HepG2 (cell line): Measurements from ENCODE around the gene CENPP. TPM values are rescaled to one million over a fixed set of nuclear protein-coding genes. Genes with fewer than 3 reads are reported as not detected.

Experiments used
- BHLHE40 ChIP-seq: IDR thresholded peaks from 2 replicates; pipeline ENCODE4 v1.6.1; 2011; ENCODE audit warnings: low read length, improper control_type of control experiment
- CSRNP1 ChIP-seq: sonication (generic); formaldehyde crosslinking; IDR thresholded peaks from 2 replicates; pipeline ENCODE4 v1.8.1; 2023; ENCODE audit warnings: mild to moderate bottlenecking, missing genetic modification reagents
- CTCF ChIP-seq: sonication (generic); formaldehyde crosslinking; IDR thresholded peaks from 2 replicates; pipeline ENCODE4 v1.5.0; 2020; ENCODE audit warnings: mild to moderate bottlenecking, missing genetic modification reagents, moderate library complexity
- DMAP1 ChIP-seq: IDR thresholded peaks from 2 replicates; pipeline ENCODE4 v1.6.1; 2016
- DNMT3B ChIP-seq: conservative IDR thresholded peaks from 2 replicates; pipeline ENCODE4 v1.6.1; 2016; ENCODE audit warnings: missing biosample characterization, control low read depth
- GATA4 ChIP-seq: sonication (generic); IDR thresholded peaks from 2 replicates; pipeline ENCODE4 v1.6.1; 2016; ENCODE audit warnings: antibody characterized with exemption, low read depth, borderline replicate concordance
- GPBP1L1 ChIP-seq: sonication (generic); formaldehyde crosslinking; IDR thresholded peaks from 2 replicates; pipeline ENCODE4 v1.5.0; 2020; ENCODE audit warnings: mild to moderate bottlenecking, missing genetic modification reagents
- HDAC6 ChIP-seq: fragments of 200-600 bp; sonication (generic); IDR thresholded peaks from 2 replicates; pipeline ENCODE4 v1.7.0; 2017; ENCODE audit warnings: mild to moderate bottlenecking, antibody characterized with exemption, low read length, low read depth
- HOXD1 ChIP-seq: sonication (generic); formaldehyde crosslinking; IDR thresholded peaks from 2 replicates; pipeline ENCODE4 v1.5.0; 2020; ENCODE audit warnings: missing genetic modification reagents
- MBD4 ChIP-seq: IDR thresholded peaks from 2 replicates; pipeline ENCODE4 v1.6.1; 2012; ENCODE audit warnings: low read length, inconsistent platforms, borderline replicate concordance
- NR3C1 ChIP-seq: sonication (generic); formaldehyde crosslinking; IDR thresholded peaks from 2 replicates; pipeline ENCODE4 v1.4.0; 2020; ENCODE audit warnings: missing genetic modification reagents
- RBM22 ChIP-seq: fragments of 200-400 bp; formaldehyde crosslinking; optimal IDR thresholded peaks from 2 replicates; pipeline ENCODE3; 2017; ENCODE audit warnings: mild to moderate bottlenecking, low read length, moderate library complexity
- RFX3 ChIP-seq: IDR thresholded peaks from 2 replicates; pipeline ENCODE4 v1.6.1; 2016; ENCODE audit warnings: missing biosample characterization, missing genetic modification reagents
- SMAD3 ChIP-seq: sonication (generic); formaldehyde crosslinking; IDR thresholded peaks from 2 replicates; pipeline ENCODE4 v1.4.0; 2020; ENCODE audit warnings: missing genetic modification reagents
- TARDBP ChIP-seq: sonication (generic); formaldehyde crosslinking; IDR thresholded peaks from 2 replicates; pipeline ENCODE4 v1.8.0; 2022; ENCODE audit warnings: mild to moderate bottlenecking, missing genetic modification reagents
- TFAP4 ChIP-seq: sonication (generic); IDR thresholded peaks from 2 replicates; pipeline ENCODE4 v1.6.1; 2016; ENCODE audit warnings: low read depth, borderline replicate concordance
- THRA ChIP-seq: sonication (generic); formaldehyde crosslinking; IDR thresholded peaks from 2 replicates; pipeline ENCODE4 v1.4.0; 2020; ENCODE audit warnings: missing genetic modification reagents, borderline replicate concordance
- ZMAT3 ChIP-seq: sonication (generic); formaldehyde crosslinking; conservative IDR thresholded peaks from 2 replicates; pipeline ENCODE4 v1.7.0; 2021; ENCODE audit warnings: missing genetic modification reagents
- ZNF224 ChIP-seq: sonication (generic); formaldehyde crosslinking; IDR thresholded peaks from 2 replicates; pipeline ENCODE4 v1.5.0; 2020; ENCODE audit warnings: mild to moderate bottlenecking, missing genetic modification reagents
- ZNF382 ChIP-seq: sonication (generic); formaldehyde crosslinking; IDR thresholded peaks from 2 replicates; pipeline ENCODE4 v1.5.0; 2020; ENCODE audit warnings: missing genetic modification reagents, mild to moderate bottlenecking, borderline replicate concordance
- ZNF607 ChIP-seq: sonication (generic); formaldehyde crosslinking; IDR thresholded peaks from 2 replicates; pipeline ENCODE4 v1.5.1; 2020; ENCODE audit warnings: missing genetic modification reagents, mild to moderate bottlenecking, borderline replicate concordance
- ZSCAN20 ChIP-seq: sonication (generic); formaldehyde crosslinking; IDR thresholded peaks from 2 replicates; pipeline ENCODE4 v1.4.0; 2020; ENCODE audit warnings: missing genetic modification reagents, mild to moderate bottlenecking, borderline replicate concordance
- ZSCAN9 ChIP-seq: IDR thresholded peaks from 2 replicates; pipeline ENCODE4 v1.6.1; 2016; ENCODE audit warnings: borderline replicate concordance
- polyA plus RNA-seq, 8 experiments: library from polyadenylated mRNA; depleted of rRNA in 3 of 8; stranded (reverse) in 7 of 8; unstranded in 1 of 8; fragments of >200 nt; fragmentation: Illumina TruSeq in 4 of 8; extraction: Trizol in 4 of 8; gene quantifications; 2 replicates each; pipeline versions ENCODE4 v1.2.1 to v1.2.3, GENCODE V29; 2011 to 2016; ENCODE audit warnings: low read depth in 4 of 8, missing spikeins in 1 of 8, mixed read lengths in 1 of 8; ENCODE audit not compliant: insufficient read depth in 1 of 8
- total RNA-seq, 5 experiments: library from RNA; depleted of rRNA; stranded (reverse); fragments of >200 nt; fragmentation: Illumina TruSeq; extraction: Trizol; gene quantifications; 2 replicates each; pipeline ENCODE4 v1.2.3, GENCODE V29; 2016; ENCODE audit warnings: low read depth in 1 of 5

CENPP gene
- total and polyA plus RNA-seq, 2 of the 13 experiments (the other 11 are each of a cell fraction or from before 2014, with no cell fraction given) = 2.0 to 11.4 TPM

GRCh38 chr9:92325269-92325990 is at the start of gene CENPP, which contains the start of gene NOL8 (continued):
- TF ChIP-seq TFAP4 (peak; percentile 75; the same call in 1 of the 2 replicates), MBD4 (no peak), HOXD1 (CRISPR knock-in tag) (peak; percentile 69; the same call in 1 of the 2 replicates), HDAC6 (no peak), CTCF (no peak), SMAD3 (CRISPR knock-in tag) (peak; percentile 19; the same call in 1 of the 2 replicates), GPBP1L1 (CRISPR knock-in tag) (no peak), DNMT3B (CRISPR knock-in tag) (peak; percentile 70; the same call in 1 of the 2 replicates), ZSCAN20 (no peak), ZNF224 (CRISPR knock-in tag) (0 out of 2 replicates have a peak, but pooled peaks have one; percentile 67), NR3C1 (no peak), RBM22 (no peak), TARDBP (CRISPR knock-in tag) (no peak; the same call in 1 of the 2 replicates), DMAP1 (CRISPR knock-in tag) (peak; percentile 96), ZSCAN9 (CRISPR knock-in tag) (peak; percentile 68), ZNF382 (CRISPR knock-in tag) (no peak), THRA (CRISPR knock-in tag) (no peak; the same call in 1 of the 2 replicates), GATA4 (no peak), ZNF607 (no peak; the same call in 1 of the 2 replicates), BHLHE40 (peak; percentile 96), ZMAT3 (CRISPR knock-in tag) (peak; percentile 63; the same call in 1 of the 2 replicates), RFX3 (no peak), CSRNP1 (CRISPR knock-in tag) (0 out of 2 replicates have a peak, but pooled peaks have one; percentile 54)
